ENCODE results near the gene CSKMT.
A peak's percentile ranks its signal among the peaks of the same experiment; 100 is the strongest.
"Not testable (repeated sequence)": the region's sequence is repeated elsewhere in the genome, so short reads cannot be mapped to it uniquely, and the experiment has no call there.

CSKMT gene

DNA sequence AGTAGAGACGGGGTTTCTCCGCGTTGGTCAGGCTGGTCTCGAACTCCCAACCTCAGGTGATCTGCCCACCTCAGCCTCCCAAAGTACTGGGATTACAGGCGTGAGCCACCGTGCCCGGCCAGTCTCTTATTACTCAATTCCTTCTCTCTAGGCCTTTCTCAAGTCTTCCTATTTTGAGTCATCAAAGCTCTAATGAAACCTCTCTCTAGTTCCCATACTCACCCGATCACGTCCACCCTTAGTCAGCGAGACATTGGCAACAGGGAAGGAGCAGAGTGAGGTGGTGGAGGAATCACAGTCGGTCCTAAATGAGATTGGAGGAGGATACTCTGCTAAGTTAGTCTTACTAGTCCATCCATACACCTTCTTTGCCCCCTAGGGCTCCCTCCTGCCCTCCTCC, 37.1 kb downstream of the CSKMT start:
- H3K27ac ChIP-seq (ENCODE audit: low read depth, low read length, poor library complexity, severe bottlenecking), result no peak overlapping the region
- H3F3A ChIP-seq (ENCODE audit: insufficient read depth, low read length), result 0 out of 2 replicates have a peak, but pooled peaks cover under 1% of the 10 kb centered on the region
- H4K20me1 ChIP-seq (ENCODE audit: insufficient read depth, low read length), result no peaks in the 10 kb centered on the region
- no peaks in the 10 kb centered on the region for H3K9me3 ChIP-seq (ENCODE audit: low read length)
- H3K27me3 ChIP-seq (ENCODE audit: insufficient read depth, low read length), result no peaks in the 10 kb centered on the region
- no peaks in the 10 kb centered on the region for H3K9me2 ChIP-seq (ENCODE audit: low read depth, low read length)
- no peaks in the 10 kb centered on the region for H3K79me2 ChIP-seq (ENCODE audit: insufficient read depth, low read length)
- peaks cover 17% of the 10 kb centered on the region for H3K4me1 ChIP-seq (ENCODE audit: insufficient read depth, low read length, severe bottlenecking)
- no peak overlapping the region for H3K9ac ChIP-seq (ENCODE audit: low read length)
- H2AFZ ChIP-seq (ENCODE audit: low read length), result no peak overlapping the region
- no peak overlapping the region for H3K4me3 ChIP-seq (ENCODE audit: low read depth, low read length, poor library complexity, severe bottlenecking)
- no peak for TF ChIP-seq EZH2 (IDR thresholded peaks at IDR 0.05; ENCODE audit: borderline replicate concordance, low read length)
- TF ChIP-seq, protein P1, sequence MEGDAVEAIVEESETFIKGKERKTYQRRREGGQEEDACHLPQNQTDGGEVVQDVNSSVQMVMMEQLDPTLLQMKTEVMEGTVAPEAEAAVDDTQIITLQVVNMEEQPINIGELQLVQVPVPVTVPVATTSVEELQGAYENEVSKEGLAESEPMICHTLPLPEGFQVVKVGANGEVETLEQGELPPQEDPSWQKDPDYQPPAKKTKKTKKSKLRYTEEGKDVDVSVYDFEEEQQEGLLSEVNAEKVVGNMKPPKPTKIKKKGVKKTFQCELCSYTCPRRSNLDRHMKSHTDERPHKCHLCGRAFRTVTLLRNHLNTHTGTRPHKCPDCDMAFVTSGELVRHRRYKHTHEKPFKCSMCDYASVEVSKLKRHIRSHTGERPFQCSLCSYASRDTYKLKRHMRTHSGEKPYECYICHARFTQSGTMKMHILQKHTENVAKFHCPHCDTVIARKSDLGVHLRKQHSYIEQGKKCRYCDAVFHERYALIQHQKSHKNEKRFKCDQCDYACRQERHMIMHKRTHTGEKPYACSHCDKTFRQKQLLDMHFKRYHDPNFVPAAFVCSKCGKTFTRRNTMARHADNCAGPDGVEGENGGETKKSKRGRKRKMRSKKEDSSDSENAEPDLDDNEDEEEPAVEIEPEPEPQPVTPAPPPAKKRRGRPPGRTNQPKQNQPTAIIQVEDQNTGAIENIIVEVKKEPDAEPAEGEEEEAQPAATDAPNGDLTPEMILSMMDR (IDR thresholded peaks at IDR 0.05; ENCODE audit: low read length), result no peak
- no peak overlapping the region for H3K4me2 ChIP-seq (ENCODE audit: low read length)
- H3K36me3 ChIP-seq (ENCODE audit: insufficient read depth, low read length), result peaks cover 52% of the 10 kb centered on the region

DNA sequence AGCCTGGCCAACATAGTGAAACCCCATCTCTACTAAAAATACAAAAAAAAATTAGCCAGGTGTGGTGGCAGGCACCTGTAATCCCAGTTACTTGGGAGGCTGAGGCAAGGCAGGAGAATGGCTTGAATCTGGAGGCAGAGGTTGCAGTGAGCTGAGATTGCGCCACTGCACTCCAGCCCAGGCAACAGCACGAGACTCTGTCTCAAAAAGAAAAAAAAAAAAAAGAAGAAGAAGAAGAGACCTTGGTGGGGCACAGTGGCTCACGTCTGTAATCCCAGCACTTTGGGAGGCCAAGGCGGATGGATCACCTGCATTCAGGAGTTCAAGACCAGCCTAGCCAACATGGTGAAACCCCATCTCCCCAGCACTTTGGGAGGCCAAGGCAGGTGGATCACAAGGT, 38.8 kb downstream of the CSKMT start:
- not testable (repeated sequence) for H3K4me3 ChIP-seq (ENCODE audit: low read depth, low read length, poor library complexity, severe bottlenecking); H4K20me1 ChIP-seq (ENCODE audit: insufficient read depth, low read length); H3K9ac ChIP-seq (ENCODE audit: low read length); H3K9me2 ChIP-seq (ENCODE audit: low read depth, low read length); H3K79me2 ChIP-seq (ENCODE audit: insufficient read depth, low read length); H3K4me2 ChIP-seq (ENCODE audit: low read length); H3K27ac ChIP-seq (ENCODE audit: low read depth, low read length, poor library complexity, severe bottlenecking); H2AFZ ChIP-seq (ENCODE audit: low read length); H3K27me3 ChIP-seq (ENCODE audit: insufficient read depth, low read length); H3K9me3 ChIP-seq (ENCODE audit: low read length); H3F3A ChIP-seq (ENCODE audit: insufficient read depth, low read length)
- Histone ChIP-seq H3K36me3 (ENCODE audit: insufficient read depth, low read length) (peaks cover 52% of the 10 kb centered on the region), H3K4me1 (ENCODE audit: insufficient read depth, low read length, severe bottlenecking) (peaks cover 34% of the 10 kb centered on the region)

GRCh38 chr11:62705413-62705812, 40.3 kb downstream of the CSKMT start:
- TF ChIP-seq, protein P1 (IDR thresholded peaks at IDR 0.05; ENCODE audit: low read length), result no peak
- no peak for TF ChIP-seq EZH2 (IDR thresholded peaks at IDR 0.05; ENCODE audit: borderline replicate concordance, low read length)
- H3K9ac ChIP-seq (ENCODE audit: low read length), result peak overlapping the region; percentile 77
- H3K27me3 ChIP-seq (ENCODE audit: insufficient read depth, low read length), result no peaks in the 10 kb centered on the region
- peak overlapping the region; percentile 47 for H3K27ac ChIP-seq (ENCODE audit: low read depth, low read length, poor library complexity, severe bottlenecking)
- no peak overlapping the region for H2AFZ ChIP-seq (ENCODE audit: low read length)
- no peaks in the 10 kb centered on the region for H3K79me2 ChIP-seq (ENCODE audit: insufficient read depth, low read length)
- peaks cover 48% of the 10 kb centered on the region for H3K4me1 ChIP-seq (ENCODE audit: insufficient read depth, low read length, severe bottlenecking)
- H3K9me3 ChIP-seq (ENCODE audit: low read length), result no peaks in the 10 kb centered on the region
- H3F3A ChIP-seq (ENCODE audit: insufficient read depth, low read length), result 0 out of 2 replicates have a peak, but pooled peaks cover 7% of the 10 kb centered on the region
- H4K20me1 ChIP-seq (ENCODE audit: insufficient read depth, low read length), result no peaks in the 10 kb centered on the region
- peak overlapping the region; percentile 90 for H3K4me2 ChIP-seq (ENCODE audit: low read length)
- H3K4me3 ChIP-seq (ENCODE audit: low read depth, low read length, poor library complexity, severe bottlenecking), result peak overlapping the region; percentile 71
- H3K9me2 ChIP-seq (ENCODE audit: low read depth, low read length), result no peaks in the 10 kb centered on the region
- peaks cover 47% of the 10 kb centered on the region for H3K36me3 ChIP-seq (ENCODE audit: insufficient read depth, low read length)

All from OCI-LY1 (cell line).